ENCODE results near the gene SDR42E2.

SDR42E2 gene

GRCh38 chr16:22219389-22220068 is 57.2 kb downstream of the SDR42E2 start:
- no peak for TF ChIP-seq CTCF (IDR thresholded peaks at IDR 0.05)
- no peak overlapping the region for H3K27ac ChIP-seq
- H3K4me3 ChIP-seq (ENCODE audit: low read depth in 1 of 2, low read length in 1 of 2), result no peak overlapping the region
- H3K36me3 ChIP-seq, result no peaks in the 10 kb centered on the region
- no peaks in the 10 kb centered on the region for H3K27me3 ChIP-seq
- no peaks in the 10 kb centered on the region for H3K9me3 ChIP-seq
- peaks cover 0 to 13% of the 10 kb centered on the region in 2 experiments for H3K4me1 ChIP-seq (ENCODE audit: control insufficient read depth in 1 of 2, insufficient read depth in 1 of 2, low read depth in 1 of 2, low read length in 1 of 2)

GRCh38 chr16:22220069-22220440 is 57.7 kb downstream of the SDR42E2 start:
- Histone ChIP-seq H3K36me3 (no peaks in the 10 kb centered on the region), H3K9me3 (no peaks in the 10 kb centered on the region), H3K4me3 (ENCODE audit: low read depth in 1 of 2, low read length in 1 of 2) (no peak overlapping the region), H3K27me3 (no peaks in the 10 kb centered on the region), H3K27ac (no peak overlapping the region), H3K4me1 (ENCODE audit: control insufficient read depth in 1 of 2, insufficient read depth in 1 of 2, low read depth in 1 of 2, low read length in 1 of 2) (peaks cover 0 to 13% of the 10 kb centered on the region in 2 experiments)
- no peak for TF ChIP-seq CTCF (IDR thresholded peaks at IDR 0.05)

- no peak overlapping the region for H3K27ac ChIP-seq
- peaks cover 0 to 13% of the 10 kb centered on the region in 2 experiments for H3K4me1 ChIP-seq (ENCODE audit: control insufficient read depth in 1 of 2, insufficient read depth in 1 of 2, low read depth in 1 of 2, low read length in 1 of 2)
- no peak for TF ChIP-seq CTCF (IDR thresholded peaks at IDR 0.05)
- no peaks in the 10 kb centered on the region for H3K27me3 ChIP-seq
- no peak overlapping the region for H3K4me3 ChIP-seq (ENCODE audit: low read depth in 1 of 2, low read length in 1 of 2)
- H3K9me3 ChIP-seq, result no peaks in the 10 kb centered on the region
- no peaks in the 10 kb centered on the region for H3K36me3 ChIP-seq
These were observed 58.4 kb downstream of the SDR42E2 start for GRCh38 chr16:22220714-22221113.

DNA sequence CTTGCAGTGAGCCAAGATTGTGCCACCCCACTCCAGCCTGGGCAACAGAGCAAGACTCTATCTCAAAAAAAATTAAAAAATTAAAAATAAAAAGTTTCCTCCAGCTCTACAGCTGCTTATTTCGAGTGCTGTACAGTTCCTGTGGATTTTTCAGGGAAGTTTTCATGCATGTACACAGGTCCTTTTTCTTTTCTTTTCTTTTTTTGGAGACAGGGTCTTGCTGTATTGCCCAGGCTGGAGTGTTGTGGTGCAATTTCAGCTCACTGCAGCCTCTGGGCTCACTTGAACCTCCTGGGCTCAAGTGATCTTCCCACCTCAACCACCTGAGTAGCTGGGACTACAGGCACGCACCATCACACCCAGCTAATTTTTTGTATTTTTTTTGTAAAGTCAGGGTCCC is 59.7 kb downstream of the SDR42E2 start:
- no peaks in the 10 kb centered on the region for H3K36me3 ChIP-seq
- no peaks in the 10 kb centered on the region for H3K27me3 ChIP-seq
- H3K4me1 ChIP-seq (ENCODE audit: control insufficient read depth in 1 of 2, insufficient read depth in 1 of 2, low read depth in 1 of 2, low read length in 1 of 2), result peaks cover 0 to 6% of the 10 kb centered on the region in 2 experiments
- TF ChIP-seq CTCF (IDR thresholded peaks at IDR 0.05), result no peak
- H3K4me3 ChIP-seq (ENCODE audit: low read depth in 1 of 2, low read length in 1 of 2), result no peak overlapping the region
- H3K27ac ChIP-seq, result no peak overlapping the region
- no peaks in the 10 kb centered on the region for H3K9me3 ChIP-seq

DNA sequence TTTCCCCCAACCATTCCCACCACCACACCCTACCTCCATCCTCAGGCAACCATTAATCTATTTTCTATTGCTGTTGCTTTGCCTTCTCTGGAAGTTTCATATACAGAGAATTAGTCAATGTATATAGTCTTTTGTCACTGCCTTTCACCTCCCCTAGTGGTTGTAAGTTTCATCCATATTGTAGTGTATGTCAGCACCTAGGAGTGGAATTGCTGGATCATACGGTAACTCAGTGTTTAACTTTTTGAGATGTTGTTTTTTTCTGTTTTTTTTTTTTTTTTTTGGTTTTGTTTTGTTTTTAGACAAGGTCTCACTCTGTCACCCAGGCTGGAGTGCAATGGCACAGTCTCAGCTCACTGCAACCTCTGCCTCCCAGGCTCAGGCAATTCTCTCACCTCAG is 60.7 kb downstream of the SDR42E2 start:
- Histone ChIP-seq H3K36me3 (no peaks in the 10 kb centered on the region), H3K4me3 (ENCODE audit: low read depth in 1 of 2, low read length in 1 of 2) (no peak overlapping the region), H3K9me3 (no peaks in the 10 kb centered on the region), H3K27me3 (no peaks in the 10 kb centered on the region), H3K4me1 (ENCODE audit: control insufficient read depth in 1 of 2, insufficient read depth in 1 of 2, low read depth in 1 of 2, low read length in 1 of 2) (peaks cover 0 to 4% of the 10 kb centered on the region in 2 experiments), H3K27ac (no peak overlapping the region)
- TF ChIP-seq CTCF (IDR thresholded peaks at IDR 0.05), result no peak
